GM12873 (cell line): ENCODE measurements around the gene COPS7A.

Experiments
- CTCF ChIP-seq: IDR thresholded peaks from 2 replicates; pipeline ENCODE4 v1.5.1; 2012; ENCODE audit warnings: low read depth, mild to moderate bottlenecking, moderate library complexity, low read length, control low read depth; ENCODE audit not compliant: insufficient read depth; ENCODE audit errors: missing control alignments

Gene COPS7A

GRCh38 chr12:6779708-6780432, 56.0 kb downstream of the COPS7A start:
- TF ChIP-seq CTCF = no peak

GRCh38 chr12:6780573-6780972, 56.7 kb downstream of the COPS7A start:
- TF ChIP-seq CTCF = no peak
